ENCODE measurements around the gene GART.

The GART gene

GRCh38 chr21:33493756-33494155 is 48.2 kb downstream of the GART start:
- H3K27me3 ChIP-seq (ENCODE audit: insufficient read depth, poor library complexity, severe bottlenecking): no peaks in the 10 kb centered on the region
- no peak overlapping the region for H3K27ac ChIP-seq (replicated peaks)
- no peak for TF ChIP-seq GABPA (IDR thresholded peaks at IDR 0.05; ENCODE audit: low read depth)
- TF ChIP-seq SPI1 (IDR thresholded peaks at IDR 0.05; ENCODE audit: borderline replicate concordance, low read depth): no peak
- no peak for TF ChIP-seq POLR2AphosphoS5 (IDR thresholded peaks at IDR 0.05; ENCODE audit: low read depth)
- TF ChIP-seq, protein P1, sequence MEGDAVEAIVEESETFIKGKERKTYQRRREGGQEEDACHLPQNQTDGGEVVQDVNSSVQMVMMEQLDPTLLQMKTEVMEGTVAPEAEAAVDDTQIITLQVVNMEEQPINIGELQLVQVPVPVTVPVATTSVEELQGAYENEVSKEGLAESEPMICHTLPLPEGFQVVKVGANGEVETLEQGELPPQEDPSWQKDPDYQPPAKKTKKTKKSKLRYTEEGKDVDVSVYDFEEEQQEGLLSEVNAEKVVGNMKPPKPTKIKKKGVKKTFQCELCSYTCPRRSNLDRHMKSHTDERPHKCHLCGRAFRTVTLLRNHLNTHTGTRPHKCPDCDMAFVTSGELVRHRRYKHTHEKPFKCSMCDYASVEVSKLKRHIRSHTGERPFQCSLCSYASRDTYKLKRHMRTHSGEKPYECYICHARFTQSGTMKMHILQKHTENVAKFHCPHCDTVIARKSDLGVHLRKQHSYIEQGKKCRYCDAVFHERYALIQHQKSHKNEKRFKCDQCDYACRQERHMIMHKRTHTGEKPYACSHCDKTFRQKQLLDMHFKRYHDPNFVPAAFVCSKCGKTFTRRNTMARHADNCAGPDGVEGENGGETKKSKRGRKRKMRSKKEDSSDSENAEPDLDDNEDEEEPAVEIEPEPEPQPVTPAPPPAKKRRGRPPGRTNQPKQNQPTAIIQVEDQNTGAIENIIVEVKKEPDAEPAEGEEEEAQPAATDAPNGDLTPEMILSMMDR (IDR thresholded peaks at IDR 0.05; ENCODE audit: insufficient read depth, low read length): no peak
- TF ChIP-seq, protein P2, sequence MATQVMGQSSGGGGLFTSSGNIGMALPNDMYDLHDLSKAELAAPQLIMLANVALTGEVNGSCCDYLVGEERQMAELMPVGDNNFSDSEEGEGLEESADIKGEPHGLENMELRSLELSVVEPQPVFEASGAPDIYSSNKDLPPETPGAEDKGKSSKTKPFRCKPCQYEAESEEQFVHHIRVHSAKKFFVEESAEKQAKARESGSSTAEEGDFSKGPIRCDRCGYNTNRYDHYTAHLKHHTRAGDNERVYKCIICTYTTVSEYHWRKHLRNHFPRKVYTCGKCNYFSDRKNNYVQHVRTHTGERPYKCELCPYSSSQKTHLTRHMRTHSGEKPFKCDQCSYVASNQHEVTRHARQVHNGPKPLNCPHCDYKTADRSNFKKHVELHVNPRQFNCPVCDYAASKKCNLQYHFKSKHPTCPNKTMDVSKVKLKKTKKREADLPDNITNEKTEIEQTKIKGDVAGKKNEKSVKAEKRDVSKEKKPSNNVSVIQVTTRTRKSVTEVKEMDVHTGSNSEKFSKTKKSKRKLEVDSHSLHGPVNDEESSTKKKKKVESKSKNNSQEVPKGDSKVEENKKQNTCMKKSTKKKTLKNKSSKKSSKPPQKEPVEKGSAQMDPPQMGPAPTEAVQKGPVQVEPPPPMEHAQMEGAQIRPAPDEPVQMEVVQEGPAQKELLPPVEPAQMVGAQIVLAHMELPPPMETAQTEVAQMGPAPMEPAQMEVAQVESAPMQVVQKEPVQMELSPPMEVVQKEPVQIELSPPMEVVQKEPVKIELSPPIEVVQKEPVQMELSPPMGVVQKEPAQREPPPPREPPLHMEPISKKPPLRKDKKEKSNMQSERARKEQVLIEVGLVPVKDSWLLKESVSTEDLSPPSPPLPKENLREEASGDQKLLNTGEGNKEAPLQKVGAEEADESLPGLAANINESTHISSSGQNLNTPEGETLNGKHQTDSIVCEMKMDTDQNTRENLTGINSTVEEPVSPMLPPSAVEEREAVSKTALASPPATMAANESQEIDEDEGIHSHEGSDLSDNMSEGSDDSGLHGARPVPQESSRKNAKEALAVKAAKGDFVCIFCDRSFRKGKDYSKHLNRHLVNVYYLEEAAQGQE (IDR thresholded peaks at IDR 0.05; ENCODE audit: insufficient replicate concordance, low read depth): no peak
- DNase-seq (ENCODE audit: low read depth in 1 of 2, low spot score in 1 of 2): peak in 1 of 2 experiments; percentile 39
- no peak overlapping the region for H3K4me3 ChIP-seq (replicated peaks; ENCODE audit: insufficient read depth, low read length)

DNA sequence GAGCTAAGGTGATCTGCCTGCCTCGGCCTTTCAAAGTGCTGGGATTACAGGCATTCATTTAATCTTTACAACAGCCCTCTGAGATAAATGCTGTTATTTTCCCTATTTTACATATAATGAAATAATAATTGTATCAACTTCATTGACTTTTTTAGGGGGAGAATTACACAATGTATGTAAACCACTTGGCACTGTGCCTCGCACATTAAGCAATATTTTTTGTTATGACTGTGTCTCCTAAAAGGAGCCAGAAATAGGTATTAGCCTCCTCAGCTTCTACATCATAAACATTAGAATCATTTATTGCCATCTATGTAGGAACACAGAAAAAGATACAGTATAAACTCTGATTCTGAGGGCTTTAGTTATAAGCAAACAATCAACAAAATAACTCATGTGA is 49.3 kb downstream of the GART start:
- H3K27ac ChIP-seq (replicated peaks): no peak overlapping the region; the same call in none of the 2 replicates
- DNase-seq (ENCODE audit: low read depth in 1 of 2, low spot score in 1 of 2): peak; percentile 54 to 62

DNA sequence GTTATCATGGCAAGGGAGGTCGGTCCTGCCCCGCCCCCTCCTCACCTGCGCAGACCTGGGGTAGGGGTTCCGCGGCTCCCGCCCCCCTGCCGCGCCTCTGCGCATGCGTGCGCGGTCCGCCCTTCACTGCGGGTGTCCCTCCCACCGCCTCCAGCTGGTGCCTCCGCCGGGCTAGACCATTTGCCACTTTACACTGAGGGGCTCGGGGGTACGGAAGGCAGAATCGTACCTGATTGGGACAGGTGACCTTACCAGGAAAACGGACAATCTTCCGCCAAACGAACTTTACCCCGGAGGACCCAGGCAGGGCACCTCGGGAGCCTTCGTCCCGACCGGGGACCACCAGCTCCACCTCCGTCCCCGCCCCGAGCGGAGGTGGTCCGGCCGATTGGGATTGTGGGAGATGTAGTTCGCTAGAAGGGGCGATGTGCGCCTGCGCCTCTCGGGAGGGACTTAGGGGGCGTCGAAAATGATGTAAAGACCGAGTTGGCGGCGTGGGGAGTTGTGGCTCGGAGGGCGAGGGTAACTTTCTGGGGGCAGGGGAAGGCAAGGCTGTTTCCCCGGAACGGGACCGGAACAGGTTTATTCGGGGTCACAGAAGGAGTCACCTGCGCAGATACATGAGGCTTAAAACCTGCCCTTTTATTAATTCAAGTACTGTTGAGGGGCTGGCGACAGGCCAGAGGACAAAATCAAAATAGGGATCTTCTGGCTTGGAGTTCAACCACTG is 50.4 kb downstream of the GART start, which contains the start of gene DNAJC28:
Gene DNAJC28, minus strand, starts transcription at position 344 of the 730 bp plus-strand sequence. CDS start 2,323 bp downstream, outside the sequence.
- peak; percentile 78 to 90 for DNase-seq (ENCODE audit: low read depth in 1 of 2, low spot score in 1 of 2)
- Histone ChIP-seq H3K27ac (replicated peaks) (peak within 1 kb of the TSS; percentile 55), H3K4me3 (replicated peaks; ENCODE audit: insufficient read depth, low read length) (peak within 1 kb of the TSS; percentile 73), H3K27me3 (ENCODE audit: insufficient read depth, poor library complexity, severe bottlenecking) (no peaks in the 10 kb centered on the region)
- no peak for TF ChIP-seq SPI1 (IDR thresholded peaks at IDR 0.05; ENCODE audit: borderline replicate concordance, low read depth)
- TF ChIP-seq, protein P2 (IDR thresholded peaks at IDR 0.05; ENCODE audit: insufficient replicate concordance, low read depth): no peak

More for the DNA sequence above, 49.3 kb downstream of the GART start:
- Histone ChIP-seq H3K27me3 (ENCODE audit: insufficient read depth, poor library complexity, severe bottlenecking) (no peaks in the 10 kb centered on the region), H3K4me3 (replicated peaks; ENCODE audit: insufficient read depth, low read length) (no peak overlapping the region)
- TF ChIP-seq SPI1 (IDR thresholded peaks at IDR 0.05; ENCODE audit: borderline replicate concordance, low read depth): no peak
- no peak for TF ChIP-seq POLR2AphosphoS5 (IDR thresholded peaks at IDR 0.05; ENCODE audit: low read depth)
- TF ChIP-seq, protein P2 (IDR thresholded peaks at IDR 0.05; ENCODE audit: insufficient replicate concordance, low read depth): no peak
- TF ChIP-seq, protein P1 (IDR thresholded peaks at IDR 0.05; ENCODE audit: insufficient read depth, low read length): no peak
- TF ChIP-seq GABPA (IDR thresholded peaks at IDR 0.05; ENCODE audit: low read depth): no peak

Measured in HL-60 (cell line).